Panc1 (cell line): ENCODE measurements around the gene PRR23C. TPM values are rescaled to one million over a fixed set of nuclear protein-coding genes. Genes with fewer than 3 reads are reported as not detected.

Experiments
- ATAC-seq: fragments of 200-7000 bp; cut with Tn5 transposase; 2 replicates; pipeline ENCODE4 v1.9.1; 2020; ENCODE audit warnings: mild to moderate bottlenecking, moderate library complexity
- BruUV-seq: library from RNA; stranded (reverse); fragments of 400-500 nt; replicated peaks from 2 replicates; lab custom pipeline; 2021; lab: Mats Ljungman, UMichigan
- CTCF ChIA-PET: fragments of 300-600 bp; sonication (Branson Sonifier 250); formaldehyde crosslinking; loops from one replicate; lab custom pipeline; 2022; ENCODE audit warnings: antibody characterized with exemption; lab: Charles Lee
- POLR2A ChIA-PET: fragments of 300-600 bp; sonication (Branson Sonifier 250); formaldehyde crosslinking; loops from one replicate; lab custom pipeline; 2022; ENCODE audit warnings: antibody characterized with exemption; lab: Charles Lee
- DNase-seq: peaks from one replicate; pipeline ENCODE4 v3.0.0-alpha.2; 2010; ENCODE audit warnings: low read depth, low spot score
- H3K27ac ChIP-seq: 2 replicates; pipeline ENCODE4 v1.5.1; 2011; ENCODE audit warnings: mild to moderate bottlenecking, low read length, inconsistent platforms
- H3K27me3 ChIP-seq: fragments of 200-500 bp; sonication (Bioruptor generic); 2 replicates; pipeline ENCODE4 v1.6.0; 2014; ENCODE audit warnings: low read length, inconsistent platforms; ENCODE audit not compliant: control insufficient read depth, insufficient read depth
- H3K36me3 ChIP-seq: fragments of 200-500 bp; sonication (Bioruptor generic); 2 replicates; pipeline ENCODE4 v1.5.1; 2014; ENCODE audit warnings: inconsistent platforms, mild to moderate bottlenecking, low read length, moderate library complexity; ENCODE audit not compliant: control insufficient read depth, insufficient read depth
- H3K4me1 ChIP-seq: 2 replicates; pipeline ENCODE4 v1.5.1; 2011; ENCODE audit warnings: inconsistent platforms, mild to moderate bottlenecking, low read length, moderate library complexity; ENCODE audit not compliant: control insufficient read depth, insufficient read depth
- H3K4me3 ChIP-seq, 2 experiments: 2 replicates each; pipeline ENCODE4 v1.5.1; 2011 to 2012; ENCODE audit warnings: low read depth in 2 of 2, low read length in 2 of 2, mild to moderate bottlenecking in 2 of 2, inconsistent platforms in 1 of 2, moderate library complexity in 1 of 2
- H3K9me3 ChIP-seq: fragments of 200-500 bp; sonication (Bioruptor generic); 2 replicates; pipeline ENCODE4 v1.5.1; 2014; ENCODE audit warnings: low read depth, mild to moderate bottlenecking, inconsistent platforms, low read length, moderate library complexity; ENCODE audit not compliant: control insufficient read depth, insufficient read depth
- CTCF ChIP-seq: fragments of 450-650 bp; IDR thresholded peaks from 2 replicates; pipeline ENCODE4 v1.5.1; 2017; ENCODE audit warnings: mild to moderate bottlenecking
- POLR2AphosphoS5 ChIP-seq: IDR thresholded peaks from 2 replicates; pipeline ENCODE4 v1.6.1; 2012; ENCODE audit warnings: mild to moderate bottlenecking, low read depth, low read length, moderate library complexity
- REST ChIP-seq, 2 experiments: IDR thresholded peaks; 2 replicates each; pipeline ENCODE4 v1.6.1; 2011 to 2012; ENCODE audit warnings: low read depth in 2 of 2, control low read depth in 1 of 2, low read length in 1 of 2, mild to moderate bottlenecking in 1 of 2, moderate library complexity in 1 of 2; ENCODE audit not compliant: insufficient read depth in 1 of 2
- SIN3A ChIP-seq: IDR thresholded peaks from 2 replicates; pipeline ENCODE4 v1.6.1; 2012; ENCODE audit warnings: low read depth, mild to moderate bottlenecking, low read length, moderate library complexity, borderline replicate concordance; ENCODE audit not compliant: insufficient read depth
- TCF7L2 ChIP-seq: IDR thresholded peaks from 2 replicates; pipeline ENCODE4 v1.6.1; 2011; ENCODE audit warnings: mild to moderate bottlenecking, low read depth, low read length, inconsistent platforms
- in situ Hi-C: cut with HindIII; loops from 2 replicates; pipeline ENCODE4 v1.10.0; 2016; ENCODE audit warnings: low sequenced_read_pairs, low pct_unique_long_range_greater_than_20kb
- intact Hi-C: fragments of 100-400 bp; cut with micrococcal nuclease; formaldehyde crosslinking; loops from one replicate; pipeline ENCODE4 v1.10.0; 2022; ENCODE audit not compliant: unreplicated experiment
- total RNA-seq: library from RNA; stranded (reverse); gene quantifications from one replicate; pipeline ENCODE4 v1.2.1, GENCODE V29; 2021; ENCODE audit not compliant: unreplicated experiment

PRR23C gene
- total RNA-seq, 1 experiment from 2014 or later, result not detected

GRCh38 chr3:139088462-139089324 lies 44.0 kb upstream of the PRR23C start:
- Histone ChIP-seq H3K4me3 (no peak overlapping the region), H3K9me3 (no peaks in the 10 kb centered on the region), H3K4me1 (no peaks in the 10 kb centered on the region; the same call in 1 of the 2 replicates), H3K27ac (no peak overlapping the region), H3K27me3 (peaks cover 8% of the 10 kb centered on the region; the same call in 1 of the 2 replicates), H3K36me3 (no peaks in the 10 kb centered on the region)
- DNase-seq (no peak), ATAC-seq (peak; percentile 48; the same call in 1 of the 2 replicates)
- TF ChIP-seq CTCF (no peak), TCF7L2 (no peak), POLR2AphosphoS5 (no peak), REST (IDR thresholded peaks at IDR 0.05; ENCODE audit: insufficient read depth in 1 of 2, low read depth in 2 of 2, low read length in 1 of 2) (no peak), SIN3A (no peak)
- ChIA-PET CTCF (no interaction called here), POLR2A (interaction anchor here (1.1 kb wide), 1 partner anchor 223 kb away, joined by 4 read pairs; no protein-coding TSS in a partner anchor)
- in situ Hi-C loops, result no loop called here
- BruUV-seq, result no TSS peak
- intact Hi-C loops, result no loop called here

GRCh38 chr3:139087621-139088020 lies 42.9 kb upstream of the PRR23C start:
- ChIA-PET POLR2A (no interaction called here), CTCF (no interaction called here)
- Histone ChIP-seq H3K4me3 (no peak overlapping the region), H3K27me3 (peaks cover 6% of the 10 kb centered on the region; the same call in 1 of the 2 replicates), H3K36me3 (no peaks in the 10 kb centered on the region), H3K27ac (no peak overlapping the region), H3K4me1 (no peaks in the 10 kb centered on the region; the same call in 1 of the 2 replicates), H3K9me3 (no peaks in the 10 kb centered on the region)
- ATAC-seq (no peak), DNase-seq (no peak)
- BruUV-seq, result no TSS peak
- TF ChIP-seq POLR2AphosphoS5 (no peak), CTCF (no peak), REST (IDR thresholded peaks at IDR 0.05; ENCODE audit: insufficient read depth in 1 of 2, low read depth in 2 of 2, low read length in 1 of 2) (no peak), TCF7L2 (no peak), SIN3A (no peak)
- in situ Hi-C loops, result no loop called here
- intact Hi-C loops, result no loop called here
